ENCODE data around the gene RGS8.

DNA sequence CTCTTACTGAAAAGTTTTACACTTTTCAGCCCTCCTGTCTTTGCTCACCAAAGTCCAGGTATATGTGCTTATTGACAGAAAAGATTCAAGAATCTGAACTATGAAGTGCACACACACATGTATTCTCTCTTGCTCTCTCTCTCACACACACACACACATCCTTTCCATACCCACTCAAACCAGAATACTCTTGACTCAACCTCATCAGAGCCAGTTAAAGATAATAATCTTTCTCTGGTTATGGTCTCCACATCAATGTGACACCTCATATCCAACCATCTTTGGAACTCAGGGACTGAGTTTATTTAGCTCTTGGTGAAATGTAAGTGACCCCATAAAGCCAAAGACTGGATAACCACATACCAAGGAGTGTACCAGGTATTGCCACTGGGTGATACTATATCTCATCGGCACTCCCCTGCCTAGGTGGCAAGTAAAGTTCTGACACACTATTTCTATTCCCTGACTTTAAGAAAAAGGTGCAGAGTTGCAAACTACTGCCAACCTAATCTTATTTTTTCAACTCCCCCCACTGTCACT lies 24.9 kb upstream of the RGS8 start:
- TF ChIP-seq, protein P1, sequence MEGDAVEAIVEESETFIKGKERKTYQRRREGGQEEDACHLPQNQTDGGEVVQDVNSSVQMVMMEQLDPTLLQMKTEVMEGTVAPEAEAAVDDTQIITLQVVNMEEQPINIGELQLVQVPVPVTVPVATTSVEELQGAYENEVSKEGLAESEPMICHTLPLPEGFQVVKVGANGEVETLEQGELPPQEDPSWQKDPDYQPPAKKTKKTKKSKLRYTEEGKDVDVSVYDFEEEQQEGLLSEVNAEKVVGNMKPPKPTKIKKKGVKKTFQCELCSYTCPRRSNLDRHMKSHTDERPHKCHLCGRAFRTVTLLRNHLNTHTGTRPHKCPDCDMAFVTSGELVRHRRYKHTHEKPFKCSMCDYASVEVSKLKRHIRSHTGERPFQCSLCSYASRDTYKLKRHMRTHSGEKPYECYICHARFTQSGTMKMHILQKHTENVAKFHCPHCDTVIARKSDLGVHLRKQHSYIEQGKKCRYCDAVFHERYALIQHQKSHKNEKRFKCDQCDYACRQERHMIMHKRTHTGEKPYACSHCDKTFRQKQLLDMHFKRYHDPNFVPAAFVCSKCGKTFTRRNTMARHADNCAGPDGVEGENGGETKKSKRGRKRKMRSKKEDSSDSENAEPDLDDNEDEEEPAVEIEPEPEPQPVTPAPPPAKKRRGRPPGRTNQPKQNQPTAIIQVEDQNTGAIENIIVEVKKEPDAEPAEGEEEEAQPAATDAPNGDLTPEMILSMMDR (IDR thresholded peaks at IDR 0.05), result no peak
- TF ChIP-seq POLR2A (IDR thresholded peaks at IDR 0.05), result no peak
